SKM-1 treated with dmso at 0.1 percent for 144 hours (cell line): ENCODE data around the gene PPP1R14C.
"Not testable (repeated sequence)": the region's sequence is repeated elsewhere in the genome, so short reads cannot be mapped to it uniquely, and the experiment has no call there.

Source experiments
- DNase-seq: peaks from one replicate; lab custom pipeline; 2025; ENCODE audit not compliant: unreplicated experiment; lab: John Stamatoyannopoulos, UW

The PPP1R14C gene

GRCh38 chr6:150137711-150138110, 5.1 kb upstream of the PPP1R14C start:
- DNase-seq = not testable (repeated sequence)

GRCh38 chr6:150138638-150139037, 4.2 kb upstream of the PPP1R14C start:
- DNase-seq = no peak

- no peak for DNase-seq
These were observed 3.3 kb upstream of the PPP1R14C start for GRCh38 chr6:150139533-150139932.

- DNase-seq = no peak
These were observed 2.4 kb upstream of the PPP1R14C start for GRCh38 chr6:150140236-150140969.

- peak; percentile 35 for DNase-seq
These were observed 661 bp upstream of the PPP1R14C start for GRCh38 chr6:150142097-150142669.

- DNase-seq = no peak
These were observed 861 bp downstream of the PPP1R14C start for GRCh38 chr6:150143516-150144293.

- DNase-seq = peak; percentile 17
These were observed 1.5 kb downstream of the PPP1R14C start for GRCh38 chr6:150144294-150144868.

GRCh38 chr6:150145427-150145826, 2.6 kb downstream of the PPP1R14C start:
- no peak for DNase-seq

- peak; percentile 67 for DNase-seq
These were observed 3.0 kb downstream of the PPP1R14C start for GRCh38 chr6:150145830-150146229.

- DNase-seq = no peak
These were observed 3.6 kb downstream of the PPP1R14C start for GRCh38 chr6:150146436-150146835.

GRCh38 chr6:150149146-150149545, 6.3 kb downstream of the PPP1R14C start:
- no peak for DNase-seq

- no peak for DNase-seq
These were observed 7.6 kb downstream of the PPP1R14C start for GRCh38 chr6:150150458-150150820.

- peak; percentile 46 for DNase-seq
These were observed 8.2 kb downstream of the PPP1R14C start for GRCh38 chr6:150150821-150151646.

- peak; percentile 46 for DNase-seq
These were observed 10.3 kb downstream of the PPP1R14C start for GRCh38 chr6:150152891-150153876.

GRCh38 chr6:150153905-150154492, 11.2 kb downstream of the PPP1R14C start:
- no peak for DNase-seq

- DNase-seq = no peak
These were observed 13.6 kb downstream of the PPP1R14C start for GRCh38 chr6:150156460-150156859.

- DNase-seq = no peak
These were observed 14.2 kb downstream of the PPP1R14C start for GRCh38 chr6:150157081-150157480.

- no peak for DNase-seq
These were observed 16.9 kb downstream of the PPP1R14C start for GRCh38 chr6:150159757-150160156.

- DNase-seq = no peak
These were observed 21.1 kb downstream of the PPP1R14C start for GRCh38 chr6:150163970-150164369.
